Measurements from ENCODE around the gene ADAMTS16. TPM values are rescaled to one million over a fixed set of nuclear protein-coding genes. Genes with fewer than 3 reads are reported as not detected.
"Not testable (repeated sequence)": the region's sequence is repeated elsewhere in the genome, so short reads cannot be mapped to it uniquely, and the experiment has no call there.

ADAMTS16 gene
- total and polyA plus RNA-seq, 7 donors: under 0.01 to 5.3 (median 0.16) TPM; not detected in 2

GRCh38 chr5:5135957-5136676, 4.0 kb upstream of the ADAMTS16 start:
- DNase-seq: no peak
- WGBS, 2 donors: 15 to 43% methylated on average over 8 of the region's 8 CpGs
- no peaks in the 10 kb centered on the region for H3K9me3 ChIP-seq
- H3K27me3 ChIP-seq: peaks cover 11 to 30% (median 22%) of the 10 kb centered on the region in 3 donors
- H3K27ac ChIP-seq: no peak overlapping the region
- intact Hi-C loops (cut with DNase I): no loop called here
- H3K4me3 ChIP-seq: no peak overlapping the region
- no peak for TF ChIP-seq EP300 (IDR thresholded peaks at IDR 0.05)
- TF ChIP-seq POLR2A (IDR thresholded peaks at IDR 0.05): no peak
- no peak for TF ChIP-seq CTCF (IDR thresholded peaks at IDR 0.05)
- no peak for TF ChIP-seq POLR2AphosphoS5 (IDR thresholded peaks at IDR 0.05)
- H3K36me3 ChIP-seq: no peaks in the 10 kb centered on the region
- H3K4me1 ChIP-seq: peaks cover 0 to 18% (median 17%) of the 10 kb centered on the region in 4 donors

- H3K4me3 ChIP-seq; H3K9me3 ChIP-seq; H3K27ac ChIP-seq; intact Hi-C loops (cut with DNase I); DNase-seq; H3K36me3 ChIP-seq: not testable (repeated sequence)
- Histone ChIP-seq H3K4me1 (peaks cover 0 to 22% (median 21%) of the 10 kb centered on the region in 4 donors), H3K27me3 (peaks cover 13 to 44% (median 22%) of the 10 kb centered on the region in 3 donors)
- 95% methylated on average over 22 to 23 of the region's 24 CpGs for WGBS, 2 donors
These were observed 2.3 kb upstream of the ADAMTS16 start for GRCh38 chr5:5137851-5138250.

GRCh38 chr5:5139336-5139776, 774 bp upstream of the ADAMTS16 start:
- Histone ChIP-seq H3K36me3 (no peaks in the 10 kb centered on the region), H3K27me3 (peaks cover 13 to 44% (median 22%) of the 10 kb centered on the region in 3 donors), H3K27ac (no peak overlapping the region), H3K9me3 (no peaks in the 10 kb centered on the region), H3K4me1 (peaks cover 0 to 22% (median 21%) of the 10 kb centered on the region in 4 donors), H3K4me3 (peak overlapping the region in 3 of 4 donors; percentile 17 to 39 (median 33))
- WGBS, 2 donors: 16 to 36% methylated on average over 39 of the region's 39 CpGs
- TF ChIP-seq POLR2A (IDR thresholded peaks at IDR 0.05): no peak
- TF ChIP-seq CTCF (IDR thresholded peaks at IDR 0.05): no peak
- no peak for TF ChIP-seq POLR2AphosphoS5 (IDR thresholded peaks at IDR 0.05)
- TF ChIP-seq EP300 (IDR thresholded peaks at IDR 0.05): no peak
- no peak for DNase-seq
- intact Hi-C loops (cut with DNase I): no loop called here

GRCh38 chr5:5140479-5141338, 579 bp downstream of the ADAMTS16 start:
- 4 to 13% methylated on average over 57 of the region's 57 CpGs for WGBS, 2 donors
- H3K27ac ChIP-seq: no peak overlapping the region

More at GRCh38 chr5:5140479-5141338, 579 bp downstream of the ADAMTS16 start:
- Histone ChIP-seq H3K4me1 (peaks cover 0 to 22% (median 21%) of the 10 kb centered on the region in 4 donors), H3K9me3 (no peaks in the 10 kb centered on the region), H3K27me3 (peaks cover 13 to 44% (median 22%) of the 10 kb centered on the region in 3 donors), H3K36me3 (no peaks in the 10 kb centered on the region), H3K4me3 (peak overlapping the region in 3 of 4 donors; percentile 17 to 39 (median 33))
- peak; percentile 62 for DNase-seq
- no peak for TF ChIP-seq CTCF (IDR thresholded peaks at IDR 0.05)
- TF ChIP-seq POLR2A (IDR thresholded peaks at IDR 0.05): no peak
- TF ChIP-seq POLR2AphosphoS5 (IDR thresholded peaks at IDR 0.05): no peak
- no peak for TF ChIP-seq EP300 (IDR thresholded peaks at IDR 0.05)
- intact Hi-C loops (cut with DNase I): loop anchor here (1.0 to 5.0 kb wide), 2 partner anchors 263 to 279 kb away; no protein-coding TSS in a partner anchor
